WTC11 (cell line): ENCODE results near the gene EIF4E1B. TPM values are rescaled to one million over a fixed set of nuclear protein-coding genes. Genes with fewer than 3 reads are reported as not detected.

Source experiments
- ATAC-seq: fragments of 200-7000 bp; cut with Tn5 transposase; 2 replicates; pipeline ENCODE4 v1.10.0; 2021; ENCODE audit warnings: mild to moderate bottlenecking, moderate library complexity
- CTCF ChIA-PET: fragments of 300-600 bp; sonication (Branson Sonifier 250); formaldehyde crosslinking; loops from one replicate; lab custom pipeline; 2021; ENCODE audit warnings: antibody characterized with exemption; lab: Charles Lee
- POLR2A ChIA-PET: fragments of 350-600 bp; sonication (Branson Sonifier 250); formaldehyde crosslinking; loops from one replicate; lab custom pipeline; 2021; ENCODE audit warnings: antibody characterized with exemption; lab: Charles Lee
- DNase-seq: peaks from one replicate; pipeline ENCODE4 v3.0.0; 2021; ENCODE audit warnings: low spot score
- H3K27ac Mint-ChIP-seq: 2 replicates; pipeline ENCODE4 v1.8.0; 2021; ENCODE audit warnings: mixed read lengths
- H3K27me3 Mint-ChIP-seq: 2 replicates; pipeline ENCODE4 v1.8.0; 2021; ENCODE audit warnings: low read depth, mild to moderate bottlenecking, moderate library complexity, mixed read lengths
- H3K36me3 Mint-ChIP-seq: 2 replicates; pipeline ENCODE4 v1.8.0; 2021; ENCODE audit warnings: mixed read lengths
- H3K4me1 Mint-ChIP-seq: 2 replicates; pipeline ENCODE4 v1.8.0; 2022; ENCODE audit warnings: mixed read lengths
- H3K4me3 Mint-ChIP-seq: 2 replicates; pipeline ENCODE4 v1.8.0; 2021; ENCODE audit warnings: mild to moderate bottlenecking, moderate library complexity, mixed read lengths
- H3K9me3 Mint-ChIP-seq: 2 replicates; pipeline ENCODE4 v1.8.0; 2021; ENCODE audit warnings: mixed read lengths
- CREM ChIP-seq: sonication (generic); formaldehyde crosslinking; IDR thresholded peaks from 2 replicates; pipeline ENCODE4 v1.8.1; 2022; ENCODE audit warnings: mild to moderate bottlenecking, missing genetic modification reagents, moderate library complexity
- FOXP1 ChIP-seq: sonication (generic); formaldehyde crosslinking; IDR thresholded peaks from 2 replicates; pipeline ENCODE4 v1.8.0; 2022; ENCODE audit warnings: missing genetic modification reagents, mild to moderate bottlenecking, moderate library complexity, borderline replicate concordance
- GTF2I ChIP-seq: fragments of 250-450 bp; sonication (Bioruptor Pico); conservative IDR thresholded peaks from 2 replicates; pipeline ENCODE4 v1.4.0; 2021; ENCODE audit warnings: mild to moderate bottlenecking
- NR2C2 ChIP-seq: sonication (generic); formaldehyde crosslinking; IDR thresholded peaks from 2 replicates; pipeline ENCODE4 v1.8.0; 2022; ENCODE audit warnings: mild to moderate bottlenecking, missing genetic modification reagents
- RELA ChIP-seq: sonication (generic); formaldehyde crosslinking; IDR thresholded peaks from 2 replicates; pipeline ENCODE4 v1.8.1; 2022; ENCODE audit warnings: missing genetic modification reagents, mild to moderate bottlenecking, borderline replicate concordance
- SP1 ChIP-seq: sonication (generic); formaldehyde crosslinking; conservative IDR thresholded peaks from 2 replicates; pipeline ENCODE4 v1.8.1; 2022; ENCODE audit warnings: missing genetic modification reagents
- TEAD1 ChIP-seq: sonication (generic); formaldehyde crosslinking; IDR thresholded peaks from 2 replicates; pipeline ENCODE4 v1.8.0; 2022; ENCODE audit warnings: mild to moderate bottlenecking, missing genetic modification reagents
- TP53 ChIP-seq: sonication (generic); formaldehyde crosslinking; IDR thresholded peaks from 2 replicates; pipeline ENCODE4 v1.8.1; 2023; ENCODE audit warnings: mild to moderate bottlenecking, missing genetic modification reagents
- ZNF219 ChIP-seq: sonication (generic); formaldehyde crosslinking; IDR thresholded peaks from 2 replicates; pipeline ENCODE4 v1.8.0; 2023; ENCODE audit warnings: missing genetic modification reagents, mild to moderate bottlenecking, borderline replicate concordance
- total RNA-seq: library from RNA; stranded (reverse); gene quantifications from 3 replicates; pipeline ENCODE4 v1.2.3, GENCODE V29; 2021
- TF ChIP-seq, protein P1 (sequence below): sonication (generic); formaldehyde crosslinking; IDR thresholded peaks from 2 replicates; pipeline ENCODE4 v1.8.0; 2023; ENCODE audit warnings: missing genetic modification reagents
- TF ChIP-seq, protein P2 (sequence below): fragments of 250-450 bp; sonication (Bioruptor Pico); conservative IDR thresholded peaks from 2 replicates; pipeline ENCODE4 v1.9.0; 2021; ENCODE audit warnings: mild to moderate bottlenecking
- TF ChIP-seq, protein P3 (sequence below): sonication (generic); formaldehyde crosslinking; IDR thresholded peaks from 2 replicates; pipeline ENCODE4 v1.8.0; 2022; ENCODE audit warnings: mild to moderate bottlenecking, missing genetic modification reagents
- TF ChIP-seq, protein P4 (sequence below): sonication (generic); formaldehyde crosslinking; IDR thresholded peaks from 2 replicates; pipeline ENCODE4 v1.8.0; 2022; ENCODE audit warnings: missing genetic modification reagents
- TF ChIP-seq, protein P5 (sequence below): sonication (generic); formaldehyde crosslinking; IDR thresholded peaks from 2 replicates; pipeline ENCODE4 v1.8.1; 2023; ENCODE audit warnings: mild to moderate bottlenecking, moderate library complexity, missing genetic modification reagents
- TF ChIP-seq, protein P6 (sequence below): sonication (generic); formaldehyde crosslinking; IDR thresholded peaks from 2 replicates; pipeline ENCODE4 v1.8.1; 2023; ENCODE audit warnings: mild to moderate bottlenecking, missing genetic modification reagents
- TF ChIP-seq, protein P7 (sequence below): sonication (generic); formaldehyde crosslinking; IDR thresholded peaks from 2 replicates; pipeline ENCODE4 v1.8.1; 2022; ENCODE audit warnings: mild to moderate bottlenecking, moderate library complexity, missing genetic modification reagents

EIF4E1B gene
- total RNA-seq, 1 experiment from 2014 or later: 0.74 TPM

DNA sequence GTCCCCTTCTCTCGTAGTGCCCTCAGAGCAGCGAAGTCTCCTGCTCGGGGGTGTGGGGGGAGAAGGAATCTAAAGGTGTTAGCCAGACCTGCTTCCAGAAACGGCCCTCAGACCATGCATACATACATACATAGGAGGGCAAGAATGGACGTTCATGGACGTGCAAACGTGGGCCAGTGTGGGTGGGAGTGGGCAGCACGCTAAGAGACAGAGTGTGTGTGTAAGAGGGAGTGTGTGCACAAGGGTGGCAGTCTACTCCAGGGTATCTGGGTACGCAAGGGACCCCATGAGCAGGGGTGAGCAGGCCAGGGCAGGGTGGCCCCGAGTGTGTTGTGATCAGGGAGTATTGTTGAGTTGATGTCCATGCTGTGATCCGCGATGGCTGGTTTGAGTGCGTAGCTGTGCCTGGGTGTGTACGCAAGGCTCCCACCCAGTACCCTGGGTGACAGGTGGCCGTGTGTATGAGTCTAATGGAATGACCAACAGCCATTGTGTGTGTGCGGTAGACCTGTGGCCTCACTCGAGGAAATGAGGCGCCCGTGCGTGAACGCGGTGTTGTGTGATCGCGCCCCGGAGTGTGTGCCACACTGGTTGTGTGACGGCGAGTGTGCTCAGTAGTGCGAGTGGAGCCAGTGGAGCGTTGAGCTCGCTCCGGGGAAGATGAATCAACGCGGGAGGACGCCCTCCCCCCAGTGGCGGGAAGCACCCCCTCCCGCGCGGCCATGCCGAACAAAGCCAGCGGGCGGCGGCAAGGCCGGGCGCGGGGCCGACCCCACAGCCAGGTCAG lies 21.3 kb upstream of the EIF4E1B start:
- Mint-ChIP-seq H3K4me1 (peaks cover 26% of the 10 kb centered on the region), H3K36me3 (no peaks in the 10 kb centered on the region), H3K4me3 (peak overlapping the region; percentile 91), H3K9me3 (no peaks in the 10 kb centered on the region), H3K27me3 (peaks cover 27% of the 10 kb centered on the region), H3K27ac (peak overlapping the region; percentile 82; the same call in 1 of the 2 replicates)
- POLR2A ChIA-PET: interaction anchor here (0.9 kb wide), 1 partner anchor 11 kb away, joined by 3 read pairs; no protein-coding TSS in a partner anchor
- ATAC-seq: no peak
- DNase-seq: no peak
- CTCF ChIA-PET: interaction anchor here (0.6 to 1.7 kb wide), 3 partner anchors 13 to 161 kb away, joined by 3 to 11 read pairs (median 3); no protein-coding TSS in a partner anchor
- TF ChIP-seq, protein P1, sequence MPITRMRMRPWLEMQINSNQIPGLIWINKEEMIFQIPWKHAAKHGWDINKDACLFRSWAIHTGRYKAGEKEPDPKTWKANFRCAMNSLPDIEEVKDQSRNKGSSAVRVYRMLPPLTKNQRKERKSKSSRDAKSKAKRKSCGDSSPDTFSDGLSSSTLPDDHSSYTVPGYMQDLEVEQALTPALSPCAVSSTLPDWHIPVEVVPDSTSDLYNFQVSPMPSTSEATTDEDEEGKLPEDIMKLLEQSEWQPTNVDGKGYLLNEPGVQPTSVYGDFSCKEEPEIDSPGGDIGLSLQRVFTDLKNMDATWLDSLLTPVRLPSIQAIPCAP (CRISPR knock-in tag): no peak
- TF ChIP-seq, protein P2, sequence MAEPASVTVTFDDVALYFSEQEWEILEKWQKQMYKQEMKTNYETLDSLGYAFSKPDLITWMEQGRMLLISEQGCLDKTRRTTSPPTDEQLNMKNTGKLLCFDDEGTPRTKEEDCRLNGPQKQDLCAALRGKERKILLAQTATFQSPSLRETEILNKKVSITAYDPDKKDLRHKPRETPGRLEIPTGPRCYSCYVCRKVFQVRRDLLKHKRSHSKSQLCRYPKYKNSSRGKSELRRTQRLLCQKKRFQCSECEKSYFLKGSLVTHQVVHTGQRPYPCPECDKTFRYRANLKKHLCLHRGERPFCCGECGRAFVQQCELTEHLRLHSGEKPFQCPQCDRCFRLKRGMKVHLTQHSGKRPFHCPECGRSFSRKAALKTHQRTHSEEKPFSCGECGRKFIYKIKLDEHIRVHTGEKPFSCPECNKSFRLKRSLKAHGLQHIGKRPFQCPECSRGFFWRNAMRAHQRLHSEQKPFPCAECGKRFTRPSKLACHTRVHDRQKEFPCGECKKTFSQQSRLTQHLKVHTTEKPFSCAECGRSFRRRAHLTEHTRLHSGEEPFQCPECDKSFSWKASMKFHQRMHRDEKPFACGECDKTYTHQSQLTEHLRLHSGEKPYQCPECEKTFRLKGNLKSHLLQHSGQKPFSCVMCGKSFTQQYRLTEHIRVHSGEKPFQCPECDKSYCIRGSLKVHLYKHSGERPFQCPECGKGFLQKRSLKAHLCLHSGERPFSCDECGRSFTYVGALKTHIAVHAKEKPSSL (CRISPR knock-in tag): no peak
- TF ChIP-seq, protein P3, sequence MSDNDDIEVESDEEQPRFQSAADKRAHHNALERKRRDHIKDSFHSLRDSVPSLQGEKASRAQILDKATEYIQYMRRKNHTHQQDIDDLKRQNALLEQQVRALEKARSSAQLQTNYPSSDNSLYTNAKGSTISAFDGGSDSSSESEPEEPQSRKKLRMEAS: 0 out of 2 replicates have a peak, but pooled peaks have one; percentile 45
- no peak for TF ChIP-seq NR2C2 (CRISPR knock-in tag)
- TF ChIP-seq, protein P4, sequence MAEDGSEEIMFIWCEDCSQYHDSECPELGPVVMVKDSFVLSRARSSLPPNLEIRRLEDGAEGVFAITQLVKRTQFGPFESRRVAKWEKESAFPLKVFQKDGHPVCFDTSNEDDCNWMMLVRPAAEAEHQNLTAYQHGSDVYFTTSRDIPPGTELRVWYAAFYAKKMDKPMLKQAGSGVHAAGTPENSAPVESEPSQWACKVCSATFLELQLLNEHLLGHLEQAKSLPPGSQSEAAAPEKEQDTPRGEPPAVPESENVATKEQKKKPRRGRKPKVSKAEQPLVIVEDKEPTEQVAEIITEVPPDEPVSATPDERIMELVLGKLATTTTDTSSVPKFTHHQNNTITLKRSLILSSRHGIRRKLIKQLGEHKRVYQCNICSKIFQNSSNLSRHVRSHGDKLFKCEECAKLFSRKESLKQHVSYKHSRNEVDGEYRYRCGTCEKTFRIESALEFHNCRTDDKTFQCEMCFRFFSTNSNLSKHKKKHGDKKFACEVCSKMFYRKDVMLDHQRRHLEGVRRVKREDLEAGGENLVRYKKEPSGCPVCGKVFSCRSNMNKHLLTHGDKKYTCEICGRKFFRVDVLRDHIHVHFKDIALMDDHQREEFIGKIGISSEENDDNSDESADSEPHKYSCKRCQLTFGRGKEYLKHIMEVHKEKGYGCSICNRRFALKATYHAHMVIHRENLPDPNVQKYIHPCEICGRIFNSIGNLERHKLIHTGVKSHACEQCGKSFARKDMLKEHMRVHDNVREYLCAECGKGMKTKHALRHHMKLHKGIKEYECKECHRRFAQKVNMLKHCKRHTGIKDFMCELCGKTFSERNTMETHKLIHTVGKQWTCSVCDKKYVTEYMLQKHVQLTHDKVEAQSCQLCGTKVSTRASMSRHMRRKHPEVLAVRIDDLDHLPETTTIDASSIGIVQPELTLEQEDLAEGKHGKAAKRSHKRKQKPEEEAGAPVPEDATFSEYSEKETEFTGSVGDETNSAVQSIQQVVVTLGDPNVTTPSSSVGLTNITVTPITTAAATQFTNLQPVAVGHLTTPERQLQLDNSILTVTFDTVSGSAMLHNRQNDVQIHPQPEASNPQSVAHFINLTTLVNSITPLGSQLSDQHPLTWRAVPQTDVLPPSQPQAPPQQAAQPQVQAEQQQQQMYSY: no peak

DNA sequence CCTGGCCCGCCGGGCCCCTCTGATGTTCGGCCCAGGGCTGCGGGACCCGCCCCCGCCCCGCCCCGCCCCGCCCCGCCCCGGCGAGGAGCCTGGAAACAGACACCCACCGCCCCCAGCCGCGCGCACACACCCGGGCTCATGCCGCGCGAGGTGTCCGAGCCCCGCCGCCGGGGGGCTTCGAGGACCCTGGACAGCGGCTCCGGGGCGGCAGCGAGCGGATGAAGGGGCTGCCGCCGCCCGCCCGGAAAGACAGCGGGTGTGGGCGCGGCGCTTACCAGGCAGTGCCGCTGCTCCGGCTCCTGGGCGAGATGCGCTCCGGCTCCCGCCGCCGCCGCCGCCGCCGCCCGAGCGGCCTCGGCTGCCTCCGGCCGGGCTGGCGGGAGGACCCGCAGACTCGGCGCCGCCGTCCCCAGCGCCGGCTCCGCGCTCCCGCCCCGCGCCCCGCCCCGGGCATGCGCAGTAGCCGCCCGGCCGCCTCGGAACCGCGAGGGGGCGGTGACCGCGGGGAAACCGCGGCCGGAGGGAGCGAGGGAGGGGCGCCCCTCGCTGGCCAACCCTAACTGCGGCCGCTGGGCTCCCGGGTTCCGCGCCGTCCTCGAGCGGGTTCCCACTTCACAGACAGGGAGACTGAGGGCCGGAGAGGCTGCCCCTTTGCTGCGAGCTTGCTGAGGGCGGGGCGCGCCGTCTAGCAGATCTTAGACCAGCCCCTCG lies 20.6 kb upstream of the EIF4E1B start, which contains the start of gene GPRIN1:
Gene GPRIN1, minus strand, starts transcription at position 433 of the 711 bp plus-strand sequence. CDS start 10,322 bp downstream, outside the sequence.
- H3K9me3 Mint-ChIP-seq: no peaks in the 10 kb centered on the region
- H3K4me3 Mint-ChIP-seq: peak within 1 kb of the TSS; percentile 91
- peaks cover 31% of the 10 kb centered on the region for H3K27me3 Mint-ChIP-seq
- peak; percentile 66 for DNase-seq
- POLR2A ChIA-PET: no interaction called here
- H3K27ac Mint-ChIP-seq: peak within 1 kb of the TSS; percentile 82; the same call in 1 of the 2 replicates
- peaks cover 26% of the 10 kb centered on the region for H3K4me1 Mint-ChIP-seq
- TF ChIP-seq FOXP1 (0 out of 2 replicates have a peak, but pooled peaks have one; percentile 19), ZNF219 (CRISPR knock-in tag) (no peak), RELA (no peak), TEAD1 (CRISPR knock-in tag) (peak; percentile 33; the same call in 1 of the 2 replicates), TP53 (CRISPR knock-in tag) (0 out of 2 replicates have a peak, but pooled peaks have one; percentile 62), GTF2I (peak; percentile 65; the same call in 1 of the 2 replicates), SP1 (peak; percentile 49; the same call in 1 of the 2 replicates), CREM (CRISPR knock-in tag) (peak; percentile 78; the same call in 1 of the 2 replicates)
- TF ChIP-seq, protein P5, sequence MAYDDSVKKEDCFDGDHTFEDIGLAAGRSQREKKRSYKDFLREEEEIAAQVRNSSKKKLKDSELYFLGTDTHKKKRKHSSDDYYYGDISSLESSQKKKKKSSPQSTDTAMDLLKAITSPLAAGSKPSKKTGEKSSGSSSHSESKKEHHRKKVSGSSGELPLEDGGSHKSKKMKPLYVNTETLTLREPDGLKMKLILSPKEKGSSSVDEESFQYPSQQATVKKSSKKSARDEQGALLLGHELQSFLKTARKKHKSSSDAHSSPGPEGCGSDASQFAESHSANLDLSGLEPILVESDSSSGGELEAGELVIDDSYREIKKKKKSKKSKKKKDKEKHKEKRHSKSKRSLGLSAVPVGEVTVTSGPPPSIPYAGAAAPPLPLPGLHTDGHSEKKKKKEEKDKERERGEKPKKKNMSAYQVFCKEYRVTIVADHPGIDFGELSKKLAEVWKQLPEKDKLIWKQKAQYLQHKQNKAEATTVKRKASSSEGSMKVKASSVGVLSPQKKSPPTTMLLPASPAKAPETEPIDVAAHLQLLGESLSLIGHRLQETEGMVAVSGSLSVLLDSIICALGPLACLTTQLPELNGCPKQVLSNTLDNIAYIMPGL: peak; percentile 36; the same call in 1 of the 2 replicates
- TF ChIP-seq, protein P6, sequence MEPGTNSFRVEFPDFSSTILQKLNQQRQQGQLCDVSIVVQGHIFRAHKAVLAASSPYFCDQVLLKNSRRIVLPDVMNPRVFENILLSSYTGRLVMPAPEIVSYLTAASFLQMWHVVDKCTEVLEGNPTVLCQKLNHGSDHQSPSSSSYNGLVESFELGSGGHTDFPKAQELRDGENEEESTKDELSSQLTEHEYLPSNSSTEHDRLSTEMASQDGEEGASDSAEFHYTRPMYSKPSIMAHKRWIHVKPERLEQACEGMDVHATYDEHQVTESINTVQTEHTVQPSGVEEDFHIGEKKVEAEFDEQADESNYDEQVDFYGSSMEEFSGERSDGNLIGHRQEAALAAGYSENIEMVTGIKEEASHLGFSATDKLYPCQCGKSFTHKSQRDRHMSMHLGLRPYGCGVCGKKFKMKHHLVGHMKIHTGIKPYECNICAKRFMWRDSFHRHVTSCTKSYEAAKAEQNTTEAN (CRISPR knock-in tag): no peak
- TF ChIP-seq, protein P7, sequence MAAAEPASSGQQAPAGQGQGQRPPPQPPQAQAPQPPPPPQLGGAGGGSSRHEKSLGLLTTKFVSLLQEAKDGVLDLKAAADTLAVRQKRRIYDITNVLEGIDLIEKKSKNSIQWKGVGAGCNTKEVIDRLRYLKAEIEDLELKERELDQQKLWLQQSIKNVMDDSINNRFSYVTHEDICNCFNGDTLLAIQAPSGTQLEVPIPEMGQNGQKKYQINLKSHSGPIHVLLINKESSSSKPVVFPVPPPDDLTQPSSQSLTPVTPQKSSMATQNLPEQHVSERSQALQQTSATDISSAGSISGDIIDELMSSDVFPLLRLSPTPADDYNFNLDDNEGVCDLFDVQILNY (CRISPR knock-in tag): peak; percentile 73; the same call in 1 of the 2 replicates
- TF ChIP-seq, all 79 proteins: peak for 8
- H3K36me3 Mint-ChIP-seq: no peaks in the 10 kb centered on the region
- CTCF ChIA-PET: interaction anchor here (0.6 to 1.6 kb wide), 2 partner anchors 14 to 21 kb away, joined by 3 to 6 read pairs; partner anchors contain the start of genes EIF4E1B and SNCB
- peak; percentile 74 for ATAC-seq
